GM18499 (cell line): ENCODE data around the gene CACNA1C.
"Not testable (repeated sequence)": the region's sequence is repeated elsewhere in the genome, so short reads cannot be mapped to it uniquely, and the experiment has no call there.

ENCODE experiments used
- ATAC-seq: cut with Tn5 transposase; IDR thresholded peaks from one replicate; pipeline ENCODE4 v1.9.1; 2021; ENCODE audit warnings: moderate number of reproducible peaks; ENCODE audit not compliant: insufficient read depth, unreplicated experiment

The CACNA1C gene

DNA sequence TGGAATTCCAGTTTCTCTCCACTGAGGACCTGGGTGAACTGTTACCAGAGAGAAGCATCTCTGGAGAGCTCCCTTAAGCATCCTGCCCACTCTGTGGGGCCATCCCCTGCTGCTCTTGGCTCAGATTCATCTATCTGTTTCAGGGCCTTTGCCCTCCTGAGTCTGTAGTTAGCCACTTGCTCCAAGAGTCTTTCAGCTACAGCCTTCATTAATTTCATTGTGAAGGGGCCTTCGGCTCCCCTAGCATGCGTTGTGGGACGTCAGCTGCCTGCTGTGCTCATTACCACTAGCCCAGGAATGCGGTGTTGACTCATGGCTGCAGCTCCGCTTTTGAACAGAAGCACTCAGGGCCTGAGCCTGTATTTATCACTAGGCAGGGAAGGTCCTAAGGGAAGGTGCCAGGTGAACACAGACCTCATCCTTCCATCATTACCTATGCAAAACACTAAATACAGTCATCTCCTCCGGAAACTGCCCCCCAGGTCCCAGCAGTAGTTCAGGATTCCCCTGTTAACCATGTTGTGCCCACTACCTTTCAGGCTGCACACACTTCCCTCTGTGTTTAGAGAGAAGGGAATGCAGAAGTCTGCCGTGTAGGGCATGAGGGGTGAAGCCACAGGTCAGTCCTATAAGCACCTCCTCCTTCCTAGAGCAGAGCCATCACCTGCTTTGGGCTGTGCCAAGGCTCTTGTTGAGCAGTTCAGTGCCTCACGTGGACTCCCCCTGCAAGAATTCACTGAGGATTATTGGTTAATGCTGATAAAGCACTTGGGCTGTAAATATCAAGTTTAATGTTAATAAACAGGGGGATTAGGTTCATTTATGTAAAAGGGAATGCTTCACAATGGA lies 191.4 kb downstream of the CACNA1C start:
- ATAC-seq: no peak

DNA sequence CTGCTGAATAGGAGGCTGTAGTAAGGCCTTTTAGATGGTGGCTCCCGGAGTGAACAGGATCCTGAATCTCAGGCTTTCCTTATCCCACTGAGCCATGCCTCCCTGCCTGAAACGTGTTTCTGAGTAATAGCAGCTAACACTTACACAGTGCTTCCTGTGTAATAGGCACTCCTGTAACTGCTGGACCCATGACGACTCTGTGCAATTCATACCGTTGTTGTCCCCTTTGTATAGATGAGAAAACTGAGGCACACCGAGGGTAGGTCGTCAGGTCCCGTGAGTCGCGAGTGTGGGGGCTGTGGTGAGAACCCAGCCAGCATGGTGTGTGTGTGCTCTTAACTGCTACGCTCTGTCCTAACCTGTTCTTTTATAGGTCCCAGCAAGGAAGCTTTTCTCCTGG lies 193.6 kb downstream of the CACNA1C start:
- ATAC-seq: no peak

DNA sequence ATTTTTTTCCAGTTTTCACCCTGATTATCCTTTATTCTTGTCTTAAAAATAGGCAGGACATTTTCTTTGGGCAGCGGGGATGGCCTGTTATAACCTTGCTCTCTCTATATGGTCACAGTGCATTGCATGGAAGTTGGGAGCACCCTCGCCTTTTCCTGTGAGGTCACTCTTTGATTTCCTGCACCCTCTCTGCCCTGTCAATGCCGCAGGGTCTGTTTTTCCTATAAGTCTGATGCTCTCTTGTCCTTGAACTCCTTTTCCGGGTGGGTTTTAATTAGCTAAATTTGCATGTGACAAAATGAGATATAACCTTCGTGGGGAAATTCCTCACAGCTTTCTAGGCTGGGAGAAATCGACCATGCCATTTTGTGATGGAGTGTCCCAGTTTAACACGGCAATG lies 194.3 kb downstream of the CACNA1C start:
- no peak for ATAC-seq

DNA sequence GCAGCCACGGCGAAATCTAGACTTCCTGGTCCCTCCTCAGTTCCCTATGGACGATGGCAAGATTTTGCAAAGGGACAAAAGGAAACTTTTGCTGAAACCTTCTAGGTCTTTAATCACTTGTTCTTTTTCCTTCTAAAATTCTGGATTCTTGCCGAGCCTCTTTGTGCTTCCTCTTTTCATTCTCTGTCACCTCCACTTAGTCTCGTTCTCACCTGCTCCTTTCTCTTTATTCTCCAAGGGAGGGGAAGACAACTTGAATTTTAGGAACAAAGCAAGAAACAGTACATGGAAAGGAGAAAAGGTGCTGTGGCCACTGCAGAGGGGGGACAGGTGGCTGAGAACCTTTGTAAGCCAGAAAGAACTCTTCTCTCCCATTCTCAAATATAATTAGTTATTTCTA lies 194.8 kb downstream of the CACNA1C start:
- no peak for ATAC-seq

DNA sequence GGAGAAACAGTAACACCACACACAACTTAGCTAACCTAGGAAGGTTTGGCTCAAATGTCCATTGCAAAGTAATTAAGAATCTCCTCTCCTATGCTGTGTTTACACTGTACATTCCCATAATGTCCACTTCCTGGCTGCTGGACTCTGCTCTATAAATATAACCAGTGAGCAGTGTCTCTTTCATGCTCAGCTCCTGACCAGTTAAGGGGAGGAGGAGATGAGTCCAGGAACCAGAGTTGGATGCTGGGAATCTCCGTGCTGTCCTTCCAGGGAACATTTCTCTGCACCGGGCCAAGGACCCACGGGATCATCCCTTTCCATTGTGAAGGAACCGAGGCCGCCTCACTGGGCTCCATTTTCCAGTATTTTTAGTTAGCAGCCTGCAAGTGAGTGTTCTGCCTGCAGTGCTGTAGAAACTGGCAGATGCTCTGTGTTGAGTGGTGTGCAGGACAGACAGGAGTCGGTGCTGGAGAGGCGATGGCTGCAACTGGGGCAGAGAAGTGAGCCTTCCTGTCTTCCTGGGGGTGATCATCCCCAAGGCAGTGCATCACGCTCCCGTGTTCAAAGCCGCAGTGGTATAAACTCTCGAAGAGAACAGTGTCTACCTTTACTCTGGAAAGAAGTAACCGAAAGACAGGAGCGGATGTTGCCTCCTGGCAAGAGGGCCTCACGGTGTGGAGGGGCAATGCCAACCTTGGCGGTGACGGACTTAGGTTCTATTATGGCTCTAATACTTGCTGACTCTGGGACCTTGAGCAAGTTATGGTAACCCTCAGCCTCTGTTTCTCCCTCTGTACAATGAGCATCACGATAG lies 195.5 kb downstream of the CACNA1C start:
- ATAC-seq: no peak

DNA sequence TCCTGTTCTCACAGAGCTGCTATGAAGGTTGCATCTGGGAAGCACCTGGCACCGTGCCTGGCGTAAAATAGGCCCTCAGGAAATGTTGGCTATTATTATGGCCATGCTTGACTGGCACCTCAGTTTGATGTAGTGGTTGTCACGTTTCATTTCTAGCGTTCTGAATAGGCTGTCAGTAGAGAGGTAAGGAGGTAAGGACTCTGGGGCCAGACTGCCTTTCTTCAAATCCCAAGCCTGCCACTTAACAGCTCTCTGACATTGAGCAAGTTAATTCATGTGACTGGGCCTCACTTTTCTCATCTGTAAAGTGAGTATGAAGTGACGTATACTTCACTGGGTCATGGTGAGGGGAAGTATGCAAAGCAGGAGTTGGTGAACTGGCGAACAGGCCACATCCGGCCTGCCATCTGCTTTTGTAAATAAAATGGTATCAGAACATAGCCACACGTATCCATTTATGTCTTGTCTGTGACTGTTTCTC lies 196.2 kb downstream of the CACNA1C start:
- ATAC-seq: peak; percentile 74

DNA sequence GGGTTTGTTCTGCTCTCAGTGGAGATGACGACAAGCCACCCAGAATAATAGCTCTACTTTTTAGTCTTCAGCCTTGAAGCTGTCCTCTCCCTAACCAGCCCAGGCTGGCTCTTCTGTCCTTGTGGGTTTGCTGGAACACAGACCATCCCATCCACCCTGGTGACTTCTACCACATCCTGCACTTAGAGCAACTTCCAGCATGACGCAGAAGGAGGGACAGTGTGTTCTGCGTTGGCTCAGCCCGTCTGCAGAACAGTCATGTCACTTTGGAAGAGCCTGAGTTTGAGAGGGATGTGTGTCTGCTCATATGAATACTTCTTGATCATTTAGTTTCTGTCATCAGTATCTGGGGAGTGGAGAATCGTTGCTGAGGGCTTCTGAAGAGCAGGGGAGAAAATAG lies 198.0 kb downstream of the CACNA1C start:
- ATAC-seq: no peak

DNA sequence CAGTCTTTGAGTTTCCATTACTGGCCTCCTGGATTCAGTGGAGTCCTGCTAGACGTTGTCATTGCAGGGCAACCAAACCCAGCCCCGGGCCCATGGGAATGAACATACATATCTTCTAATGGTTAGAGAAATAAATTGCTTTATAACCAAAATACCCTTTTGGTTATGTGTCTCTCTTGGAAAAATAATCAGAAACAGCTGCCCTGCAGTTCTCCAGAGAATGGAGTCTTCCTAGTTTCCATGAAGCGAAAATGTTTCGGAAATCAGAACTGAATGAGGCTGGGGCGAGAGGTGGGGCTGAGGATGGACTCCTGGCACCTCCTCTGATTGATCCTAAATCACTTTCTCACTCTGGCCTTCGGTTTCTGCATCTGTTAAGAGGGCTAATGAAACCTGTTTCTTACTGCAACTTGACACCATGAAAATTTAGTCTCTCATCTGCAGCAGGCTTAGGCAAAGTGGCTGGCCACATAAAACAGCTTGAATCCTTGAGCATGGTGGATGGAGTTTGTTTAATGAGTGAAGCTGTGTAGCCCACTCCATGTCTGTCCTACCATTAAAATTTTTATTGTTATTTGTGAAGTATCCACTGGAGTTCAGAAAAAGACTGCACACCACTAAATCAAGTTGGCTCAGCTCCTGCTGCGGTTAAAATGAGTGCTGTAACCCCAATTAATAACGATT lies 198.9 kb downstream of the CACNA1C start:
- no peak for ATAC-seq

DNA sequence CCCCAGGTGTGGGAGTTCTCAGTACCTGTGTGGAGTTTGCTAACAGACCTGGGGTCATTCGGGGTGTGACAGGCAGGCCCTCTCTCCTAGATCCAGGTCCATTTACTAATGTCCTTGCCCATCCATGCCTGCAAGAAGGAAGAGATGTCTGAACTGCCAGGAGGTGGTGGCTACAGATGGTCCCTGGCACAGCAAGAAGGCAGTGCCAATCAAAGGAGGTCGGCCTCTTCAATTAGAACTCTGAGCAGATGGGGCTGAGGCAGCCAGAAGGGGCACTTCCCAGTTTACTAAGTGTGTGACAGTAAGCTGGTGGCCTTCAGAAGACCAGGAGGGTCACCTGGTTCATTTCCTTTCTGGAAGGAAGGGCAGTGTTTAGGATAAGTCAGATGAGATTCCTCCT lies 202.5 kb downstream of the CACNA1C start:
- no peak for ATAC-seq

DNA sequence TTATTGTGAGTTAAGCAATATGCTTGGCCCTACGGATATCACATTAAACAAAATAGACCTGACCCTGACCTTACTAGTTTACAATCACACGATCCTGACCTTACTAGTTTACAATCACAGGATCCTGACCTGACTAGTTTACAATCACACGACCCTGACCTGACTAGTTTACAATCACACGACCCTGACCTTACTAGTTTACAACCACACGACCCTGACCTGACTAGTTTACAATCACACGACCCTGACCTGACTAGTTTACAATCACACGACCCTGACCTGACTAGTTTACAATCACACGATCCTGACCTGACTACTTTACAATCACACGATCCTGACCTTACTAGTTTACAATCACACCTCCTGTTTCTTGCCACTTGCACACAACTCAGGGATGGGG lies 202.9 kb downstream of the CACNA1C start:
- ATAC-seq: not testable (repeated sequence)

DNA sequence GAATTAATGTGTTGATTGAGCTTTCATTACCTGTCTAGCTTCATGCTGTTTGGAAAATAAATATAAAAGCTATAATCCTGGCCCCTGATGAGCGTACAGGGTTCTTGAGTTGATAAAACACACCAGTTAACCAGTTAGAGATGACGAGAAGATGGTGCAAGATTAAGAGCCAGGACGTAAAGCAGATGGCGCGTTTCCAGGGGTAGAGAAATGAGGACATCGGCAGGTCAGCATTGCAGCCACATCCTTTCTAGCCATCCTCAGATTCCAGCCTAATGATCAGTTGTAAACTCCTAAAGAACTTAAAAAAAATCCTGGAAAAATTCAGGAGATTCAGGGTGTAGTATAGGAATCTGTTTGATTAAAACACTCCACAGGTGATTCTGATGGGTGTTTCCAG lies 203.7 kb downstream of the CACNA1C start:
- no peak for ATAC-seq

DNA sequence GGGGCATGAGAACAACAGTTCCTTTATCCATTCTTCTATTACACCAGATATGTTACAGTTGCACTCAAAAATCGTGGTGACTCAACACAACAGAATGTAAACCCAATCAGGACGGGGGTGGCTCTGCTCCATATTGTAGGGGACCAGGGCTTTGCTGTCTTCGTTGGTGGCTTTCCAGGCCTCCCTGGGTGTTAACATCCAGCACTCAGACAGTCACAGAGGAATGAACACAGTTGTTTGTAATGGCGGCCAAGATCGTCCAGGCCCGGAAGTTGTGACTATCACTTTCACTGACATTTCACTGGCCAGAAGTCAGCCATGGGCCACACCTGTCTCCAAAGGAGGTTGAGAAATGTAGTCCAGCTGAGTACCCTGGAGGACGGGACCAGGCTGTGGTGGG lies 204.1 kb downstream of the CACNA1C start:
- no peak for ATAC-seq

DNA sequence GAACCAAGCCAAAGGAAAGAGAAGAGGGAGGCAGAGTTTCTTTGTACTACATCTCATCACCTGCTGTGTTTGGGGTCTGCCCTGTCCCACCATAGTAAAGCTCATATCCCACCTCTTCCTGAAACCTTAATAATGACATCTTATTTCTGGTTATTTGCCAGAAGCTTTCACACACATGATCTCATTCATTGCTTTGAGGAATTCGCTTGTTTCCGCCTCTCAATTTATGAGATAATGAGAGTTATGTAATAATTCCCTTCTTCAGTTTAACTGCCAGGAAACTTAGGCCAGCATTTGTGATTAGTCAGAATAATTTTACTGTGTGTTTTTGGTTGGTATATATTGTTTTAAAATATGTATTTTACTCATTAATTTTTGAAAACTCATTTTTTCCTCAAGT lies 205.2 kb downstream of the CACNA1C start:
- ATAC-seq: no peak

DNA sequence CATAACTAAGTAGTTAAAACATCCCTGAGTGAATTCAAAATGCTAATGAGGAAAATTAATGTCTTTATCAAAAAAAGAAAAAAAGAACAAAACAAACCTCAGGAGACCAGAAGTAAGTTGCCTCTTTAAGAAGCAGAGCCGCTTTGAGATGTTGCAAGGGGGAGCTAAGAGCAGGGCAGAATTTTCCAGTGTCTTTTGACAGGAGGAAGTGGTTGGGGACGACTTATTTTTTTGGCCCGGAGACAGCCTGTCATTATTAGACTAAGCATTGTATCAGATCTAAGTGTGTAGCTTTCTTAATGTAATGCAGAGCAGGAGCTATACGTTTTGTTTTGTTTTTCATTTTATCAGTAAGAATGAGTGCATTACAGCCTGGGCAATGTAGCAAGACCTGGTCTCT lies 206.6 kb downstream of the CACNA1C start:
- ATAC-seq: no peak

DNA sequence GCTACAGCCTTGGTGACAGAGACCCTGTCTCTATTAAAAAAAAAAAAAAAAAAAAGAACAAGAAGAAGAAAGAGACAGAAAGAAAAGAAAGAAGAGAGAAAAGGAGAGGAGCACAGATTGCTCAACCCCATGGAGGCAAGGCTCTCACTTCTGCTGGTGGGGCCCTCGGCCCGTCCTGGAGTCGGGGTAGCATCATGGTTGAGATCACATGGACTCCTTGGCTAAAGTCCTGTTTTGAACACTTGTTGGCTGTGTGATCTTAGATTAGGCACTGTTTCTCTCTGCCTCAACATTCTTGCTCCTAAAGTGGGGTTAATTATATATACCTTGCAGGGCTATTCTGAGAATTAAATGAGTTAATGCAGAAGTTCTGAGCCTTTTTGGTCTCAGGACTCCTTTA lies 207.7 kb downstream of the CACNA1C start:
- ATAC-seq: no peak

DNA sequence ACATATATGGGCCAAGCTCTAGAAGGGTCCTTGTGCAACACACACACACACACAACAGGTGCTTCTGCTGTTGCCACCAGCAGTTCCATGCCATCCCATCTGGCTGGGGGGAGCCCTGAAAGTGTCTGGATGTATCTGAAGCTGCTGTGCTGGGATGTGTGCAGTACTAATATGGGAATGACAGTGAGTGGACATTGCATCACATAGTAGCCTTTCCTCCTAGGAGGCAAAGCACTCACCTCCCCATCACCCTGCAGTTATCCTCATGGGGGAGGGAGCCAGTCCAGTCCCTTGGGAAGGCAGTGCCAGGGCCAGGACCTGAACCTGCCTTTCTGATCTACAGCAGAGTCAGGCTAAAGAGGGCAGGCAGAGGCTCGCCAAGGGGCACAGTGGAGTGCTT lies 208.9 kb downstream of the CACNA1C start:
- no peak for ATAC-seq

DNA sequence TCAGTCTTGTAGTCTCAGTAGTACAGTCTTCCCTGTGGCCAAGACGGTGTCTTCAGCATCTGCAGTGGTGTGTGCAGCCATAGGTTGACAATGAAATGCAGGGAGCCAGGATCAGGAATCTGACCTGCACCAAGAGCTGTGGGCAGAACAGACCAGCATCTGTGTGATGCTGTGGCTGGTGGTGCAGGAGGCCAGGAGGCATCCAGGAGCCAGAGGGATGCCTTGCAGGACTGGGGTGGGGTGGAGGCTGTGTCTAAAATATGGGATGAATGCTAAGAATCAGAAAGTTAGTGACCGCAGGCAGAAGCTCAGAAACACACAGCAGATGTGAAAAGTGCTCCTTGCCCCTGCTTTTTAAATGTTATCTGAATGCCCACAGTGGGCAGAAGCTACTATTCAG lies 209.7 kb downstream of the CACNA1C start:
- ATAC-seq: no peak

DNA sequence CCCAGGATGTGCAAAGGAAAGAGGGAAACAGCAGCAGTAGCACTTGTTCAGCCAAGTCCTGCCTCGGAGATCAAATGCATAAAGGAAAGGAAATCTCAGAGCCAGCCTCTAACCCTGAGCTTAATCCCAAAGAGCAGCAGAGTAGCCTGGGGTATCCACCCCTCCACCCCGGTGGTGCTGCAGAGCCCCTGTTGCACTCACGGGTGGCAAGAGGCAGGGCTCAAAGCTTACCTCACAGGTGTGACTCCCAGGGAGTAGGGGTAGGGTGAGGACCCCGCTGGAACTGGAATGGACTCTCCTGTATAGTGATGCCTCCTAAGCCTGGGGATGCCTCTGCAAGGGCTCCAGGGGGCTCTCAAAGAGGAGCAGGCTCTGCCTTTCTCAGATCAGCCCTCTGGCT lies 211.1 kb downstream of the CACNA1C start:
- ATAC-seq: no peak

DNA sequence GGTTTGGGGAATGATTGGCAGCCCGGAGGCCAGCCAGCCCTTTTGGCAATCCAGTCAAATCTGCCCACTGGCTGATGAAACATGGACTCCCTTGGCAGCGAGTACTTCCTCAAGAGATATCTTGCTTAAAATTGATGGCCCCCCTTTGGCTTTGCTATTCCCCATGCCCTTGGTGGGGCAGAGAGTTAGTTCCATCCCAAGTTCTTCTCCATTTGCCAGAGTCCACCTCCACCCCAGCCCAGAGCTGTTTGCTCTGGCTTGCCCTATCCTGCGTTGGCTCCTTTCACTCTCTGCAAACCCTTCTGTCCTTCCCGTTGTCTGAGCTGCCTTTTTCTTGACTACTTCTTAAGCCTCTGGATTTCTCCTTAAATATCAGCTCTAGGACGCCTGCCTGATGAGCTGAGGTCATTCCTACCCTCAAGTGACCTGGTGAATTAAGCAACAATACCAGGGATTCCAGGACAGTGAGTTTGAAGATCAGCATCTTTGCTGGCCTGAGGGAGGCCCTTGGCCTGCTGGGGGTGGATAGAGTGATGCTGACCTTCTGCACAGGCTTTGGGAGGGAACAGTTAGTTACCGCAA lies 212.0 kb downstream of the CACNA1C start:
- no peak for ATAC-seq

DNA sequence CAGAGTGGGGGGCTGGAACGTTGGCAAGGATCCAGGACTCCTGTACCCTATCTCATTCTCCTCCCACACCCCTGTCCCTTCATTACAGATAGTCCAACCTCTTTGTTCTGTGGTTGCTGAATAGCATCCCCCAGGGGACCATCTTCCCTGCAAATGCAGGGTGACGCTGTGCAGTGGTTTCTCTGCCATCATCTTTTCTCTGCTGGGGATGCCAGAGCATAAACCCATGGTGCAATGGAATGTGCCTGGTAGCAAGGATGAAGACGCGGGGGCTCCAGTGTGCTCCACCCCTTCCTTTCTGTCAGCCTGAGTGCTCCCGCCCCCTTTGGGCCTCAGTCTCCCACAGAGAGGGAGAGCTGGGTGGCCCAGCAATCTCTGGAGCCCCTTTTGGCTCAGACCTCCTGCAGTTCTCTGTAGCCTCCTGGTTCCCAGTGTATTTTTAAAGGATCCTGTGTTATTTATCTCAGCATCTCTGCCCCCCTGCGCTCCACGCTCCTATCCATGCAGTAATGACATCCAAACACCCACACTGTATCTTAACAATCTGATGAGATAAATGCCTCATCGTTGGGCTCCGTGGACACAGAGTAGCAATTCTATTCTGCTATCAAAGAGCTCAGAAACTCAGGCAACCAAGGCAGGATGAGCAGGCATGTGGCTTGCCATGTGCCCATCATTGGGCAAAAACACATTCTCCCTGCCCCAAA lies 212.8 kb downstream of the CACNA1C start:
- no peak for ATAC-seq
